Endothelial cell of umbilical vein (primary cell): Measurements from ENCODE around the gene RAB38. TPM values are rescaled to one million over a fixed set of nuclear protein-coding genes. Genes with fewer than 3 reads are reported as not detected.

Experiments
- BruUV-seq: library from RNA; stranded (reverse); fragments of 400-500 nt; replicated peaks from 2 replicates; lab custom pipeline; 2021; lab: Mats Ljungman, UMichigan
- CTCF ChIA-PET: fragments of 300-600, 350-600 bp; sonication (Branson Sonifier 250); formaldehyde crosslinking; loops from one replicate; lab custom pipeline; 2021; ENCODE audit warnings: antibody characterized with exemption, inconsistent platforms; lab: Charles Lee
- POLR2A ChIA-PET: fragments of 300-600, 350-600 bp; sonication (Branson Sonifier 250); formaldehyde crosslinking; loops from one replicate; lab custom pipeline; 2021; ENCODE audit warnings: antibody characterized with exemption, inconsistent platforms; lab: Charles Lee
- DNase-seq: peaks from one replicate; pipeline ENCODE4 v3.0.0-alpha.2; 2011; ENCODE audit warnings: low read depth, low spot score
- FAIRE-seq: peaks from 2 replicates; lab custom pipeline; 2011; peaks lifted over from hg19 to GRCh38; lab: Jason Lieb, UNC
- H2AFZ ChIP-seq: 2 replicates; pipeline ENCODE4 v1.6.0; 2012; ENCODE audit warnings: low read depth, low read length, control low read depth, inconsistent platforms
- H3K27ac ChIP-seq: 2 replicates; pipeline ENCODE4 v1.5.1; 2011; ENCODE audit warnings: low read depth, mild to moderate bottlenecking, control low read depth, low read length, moderate library complexity; ENCODE audit not compliant: insufficient read depth
- H3K27me3 ChIP-seq, 2 experiments: 2 replicates each; pipeline versions ENCODE4 v1.6.0 to v1.6.1; 2011; ENCODE audit warnings: low read length in 2 of 2, mixed read lengths in 1 of 2; ENCODE audit not compliant: control insufficient read depth in 2 of 2, insufficient read depth in 2 of 2
- H3K36me3 ChIP-seq, 2 experiments: 2 replicates in 1 of 2; 3 replicates in 1 of 2; pipeline ENCODE4 v1.5.1; 2011; ENCODE audit warnings: low read length in 2 of 2, mild to moderate bottlenecking in 1 of 2, moderate library complexity in 1 of 2; ENCODE audit not compliant: control insufficient read depth in 2 of 2, insufficient read depth in 2 of 2; ENCODE audit errors: extremely low read depth in 1 of 2
- H3K4me1 ChIP-seq: 3 replicates; pipeline ENCODE4 v1.5.1; 2011; ENCODE audit warnings: mild to moderate bottlenecking, low read length; ENCODE audit not compliant: control insufficient read depth, insufficient read depth; ENCODE audit errors: extremely low read depth
- H3K4me2 ChIP-seq: 2 replicates; pipeline ENCODE4 v1.6.1; 2011; ENCODE audit warnings: low read length, control low read depth, mixed read lengths; ENCODE audit not compliant: insufficient read depth
- H3K4me3 ChIP-seq, 3 experiments: fragments of 200-600 bp in 1 of 3; sonication (generic), shearing (Covaris generic) in 1 of 3; replicated peaks in 1 of 3; 2 replicates each; pipeline ENCODE4 v1.5.1; 2011 to 2016; ENCODE audit warnings: control low read depth in 3 of 3, low read length in 3 of 3, mild to moderate bottlenecking in 2 of 3, inconsistent platforms in 1 of 3, low read depth in 1 of 3, moderate library complexity in 1 of 3; ENCODE audit not compliant: insufficient read depth in 1 of 3
- H3K79me2 ChIP-seq: 2 replicates; pipeline ENCODE4 v1.6.0; 2012; ENCODE audit warnings: low read length, inconsistent platforms; ENCODE audit not compliant: control insufficient read depth, insufficient read depth
- H3K9ac ChIP-seq: replicated peaks from 2 replicates; pipeline ENCODE3; 2011; ENCODE audit warnings: low read length, control low read depth; ENCODE audit not compliant: insufficient read depth; ENCODE audit errors: extremely low read depth
- H3K9me1 ChIP-seq: replicated peaks from 3 replicates; pipeline ENCODE4 v1.6.0; 2011; ENCODE audit warnings: mild to moderate bottlenecking, low read length; ENCODE audit not compliant: control insufficient read depth, insufficient read depth; ENCODE audit errors: extremely low read depth
- H3K9me3 ChIP-seq: replicated peaks from 2 replicates; pipeline ENCODE4 v1.5.1; 2012; ENCODE audit warnings: low read length, inconsistent platforms; ENCODE audit not compliant: control insufficient read depth, insufficient read depth
- H4K20me1 ChIP-seq: replicated peaks from 2 replicates; pipeline ENCODE3; 2011; ENCODE audit warnings: mild to moderate bottlenecking, low read length; ENCODE audit not compliant: control insufficient read depth, insufficient read depth; ENCODE audit errors: extremely low read depth
- EZH2 ChIP-seq: IDR thresholded peaks from 2 replicates; pipeline ENCODE4 v1.6.1; 2012; ENCODE audit warnings: borderline replicate concordance, low read depth, mild to moderate bottlenecking, moderate library complexity, low read length, inconsistent platforms; ENCODE audit not compliant: severe bottlenecking
- FOS ChIP-seq: IDR thresholded peaks from 2 replicates; pipeline ENCODE4 v1.6.1; 2011; ENCODE audit warnings: mild to moderate bottlenecking, low read length, moderate library complexity, borderline replicate concordance; ENCODE audit not compliant: insufficient read depth
- GATA2 ChIP-seq: IDR thresholded peaks from 2 replicates; pipeline ENCODE4 v1.7.0; 2011; ENCODE audit warnings: low read depth, mild to moderate bottlenecking, moderate library complexity, mixed read lengths, low read length; ENCODE audit not compliant: insufficient read length, insufficient read depth
- JUN ChIP-seq: IDR thresholded peaks from 2 replicates; pipeline ENCODE4 v1.6.1; 2011; ENCODE audit warnings: borderline replicate concordance, low read depth; ENCODE audit not compliant: insufficient read length, insufficient read depth
- dilution Hi-C: fragments of 300-500 bp; cut with MboI; formaldehyde crosslinking; loops from one replicate; pipeline ENCODE4 v1.15.0; 2019; ENCODE audit warnings: low sequenced_read_pairs; ENCODE audit not compliant: extremely low pct_ligation_motif_present
- intact Hi-C: fragments of 100-400 bp; cut with micrococcal nuclease; formaldehyde crosslinking; loops from one replicate; pipeline ENCODE4 v1.10.0; 2022
- polyA plus RNA-seq, 4 experiments: library from polyadenylated mRNA; depleted of rRNA in 3 of 4; stranded (reverse) in 3 of 4; unstranded in 1 of 4; fragments of >200 nt; gene quantifications; 2 replicates each; pipeline versions ENCODE4 v1.2.1 to v1.2.3, GENCODE V29; 2011 to 2012; ENCODE audit warnings: missing spikeins in 1 of 4
- total RNA-seq: library from RNA; stranded (reverse); gene quantifications from 2 replicates; pipeline ENCODE4 v1.2.3, GENCODE V29; 2021
- TF ChIP-seq, protein P1 (sequence below): IDR thresholded peaks from 2 replicates; pipeline ENCODE4 v1.6.1; 2011; ENCODE audit not compliant: insufficient read depth, insufficient read length
- TF ChIP-seq, protein P2 (sequence below), 2 donors: IDR thresholded peaks; 1 replicate in 1 of 2; 2 replicates in 1 of 2; pipeline ENCODE4 v1.5.1; 2011; ENCODE audit warnings: low read length in 2 of 2, mild to moderate bottlenecking in 2 of 2, moderate library complexity in 2 of 2, control low read depth in 1 of 2, inconsistent platforms in 1 of 2, low read depth in 1 of 2; ENCODE audit not compliant: insufficient read depth in 1 of 2; ENCODE audit errors: extremely low read depth in 1 of 2

The RAB38 gene
- total and polyA plus RNA-seq, 2 donors (not counting 3 experiments of a cell fraction or from before 2014, with no cell fraction given) = 3.0 to 3.6 TPM

DNA sequence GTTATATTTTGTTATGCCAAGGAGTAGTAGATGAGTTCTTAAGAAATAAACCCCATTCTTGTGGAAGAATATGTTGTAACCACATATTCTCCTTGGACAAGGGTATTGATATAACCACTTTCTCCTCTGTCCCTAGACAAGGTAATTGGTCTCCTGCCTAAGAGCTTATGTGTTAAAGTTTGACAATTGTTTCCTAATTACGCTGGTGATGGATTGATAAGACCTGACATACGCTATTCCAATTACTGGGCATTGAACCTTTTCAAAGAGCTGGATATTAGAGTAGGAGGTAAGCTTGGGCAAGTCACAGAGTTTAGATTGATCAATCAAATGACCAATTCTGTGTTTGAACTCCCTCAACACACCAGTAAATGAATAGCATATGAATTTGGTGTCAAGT lies 88.9 kb downstream of the RAB38 start:
- POLR2A ChIA-PET = no interaction called here
- Histone ChIP-seq H3K79me2 (no peaks in the 10 kb centered on the region), H3K4me3 (no peak overlapping the region), H3K27me3 (peaks cover 0 to 3% of the 10 kb centered on the region in 2 experiments), H3K27ac (no peak overlapping the region), H3K9me1 (no peaks in the 10 kb centered on the region), H3K36me3 (no peaks in the 10 kb centered on the region), H3K4me2 (no peak overlapping the region), H3K9me3 (no peaks in the 10 kb centered on the region), H2AFZ (no peak overlapping the region), H3K4me1 (no peaks in the 10 kb centered on the region), H3K9ac (no peak overlapping the region), H4K20me1 (no peaks in the 10 kb centered on the region)
- DNase-seq (no peak), FAIRE-seq (no peak)
- CTCF ChIA-PET = no interaction called here
- intact Hi-C loops = no loop called here
- TF ChIP-seq GATA2 = no peak
- TF ChIP-seq, protein P1, sequence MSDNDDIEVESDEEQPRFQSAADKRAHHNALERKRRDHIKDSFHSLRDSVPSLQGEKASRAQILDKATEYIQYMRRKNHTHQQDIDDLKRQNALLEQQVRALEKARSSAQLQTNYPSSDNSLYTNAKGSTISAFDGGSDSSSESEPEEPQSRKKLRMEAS = no peak
- no peak for TF ChIP-seq EZH2
- no peak for TF ChIP-seq JUN
- TF ChIP-seq, protein P2, sequence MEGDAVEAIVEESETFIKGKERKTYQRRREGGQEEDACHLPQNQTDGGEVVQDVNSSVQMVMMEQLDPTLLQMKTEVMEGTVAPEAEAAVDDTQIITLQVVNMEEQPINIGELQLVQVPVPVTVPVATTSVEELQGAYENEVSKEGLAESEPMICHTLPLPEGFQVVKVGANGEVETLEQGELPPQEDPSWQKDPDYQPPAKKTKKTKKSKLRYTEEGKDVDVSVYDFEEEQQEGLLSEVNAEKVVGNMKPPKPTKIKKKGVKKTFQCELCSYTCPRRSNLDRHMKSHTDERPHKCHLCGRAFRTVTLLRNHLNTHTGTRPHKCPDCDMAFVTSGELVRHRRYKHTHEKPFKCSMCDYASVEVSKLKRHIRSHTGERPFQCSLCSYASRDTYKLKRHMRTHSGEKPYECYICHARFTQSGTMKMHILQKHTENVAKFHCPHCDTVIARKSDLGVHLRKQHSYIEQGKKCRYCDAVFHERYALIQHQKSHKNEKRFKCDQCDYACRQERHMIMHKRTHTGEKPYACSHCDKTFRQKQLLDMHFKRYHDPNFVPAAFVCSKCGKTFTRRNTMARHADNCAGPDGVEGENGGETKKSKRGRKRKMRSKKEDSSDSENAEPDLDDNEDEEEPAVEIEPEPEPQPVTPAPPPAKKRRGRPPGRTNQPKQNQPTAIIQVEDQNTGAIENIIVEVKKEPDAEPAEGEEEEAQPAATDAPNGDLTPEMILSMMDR (IDR thresholded peaks at IDR 0.05; ENCODE audit: extremely low read depth in 1 of 2, insufficient read depth in 1 of 2, low read depth in 1 of 2, low read length in 2 of 2) = no peak
- BruUV-seq = no TSS peak
- dilution Hi-C loops = no loop called here

DNA sequence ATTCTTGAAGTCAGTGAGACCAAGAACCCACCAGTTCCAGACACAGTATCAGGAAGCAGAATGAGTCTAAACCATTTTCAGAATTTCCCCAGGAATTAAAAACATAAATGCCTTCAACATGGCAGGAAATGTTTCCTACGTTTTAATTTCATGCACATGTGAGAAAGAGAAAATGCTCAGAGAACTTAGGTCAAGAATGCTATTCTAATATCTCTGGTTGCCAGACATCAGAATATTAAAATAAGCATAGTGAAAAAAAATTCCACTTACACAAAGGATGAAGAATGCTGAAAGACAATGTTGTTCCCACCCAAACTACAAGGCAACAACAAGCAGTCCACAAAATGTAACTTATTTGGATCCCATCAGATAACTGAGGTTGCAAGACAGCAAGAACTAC lies 104.8 kb downstream of the RAB38 start:
- Histone ChIP-seq H3K9ac (no peak overlapping the region), H3K27ac (no peak overlapping the region), H3K9me3 (no peaks in the 10 kb centered on the region), H3K4me3 (no peak overlapping the region), H4K20me1 (no peaks in the 10 kb centered on the region), H3K4me2 (no peak overlapping the region), H3K9me1 (no peaks in the 10 kb centered on the region), H3K79me2 (no peaks in the 10 kb centered on the region), H3K27me3 (no peaks in the 10 kb centered on the region), H2AFZ (no peak overlapping the region), H3K4me1 (no peaks in the 10 kb centered on the region), H3K36me3 (no peaks in the 10 kb centered on the region)
- POLR2A ChIA-PET = no interaction called here
- no peak for FAIRE-seq
- intact Hi-C loops (no loop called here), dilution Hi-C loops (no loop called here)
- DNase-seq = no peak
- BruUV-seq = no TSS peak
- CTCF ChIA-PET = no interaction called here
- TF ChIP-seq, protein P2 (IDR thresholded peaks at IDR 0.05; ENCODE audit: extremely low read depth in 1 of 2, insufficient read depth in 1 of 2, low read depth in 1 of 2, low read length in 2 of 2) = no peak
- TF ChIP-seq EZH2 (no peak), FOS (no peak)
